ENCODE results near the gene ROBO1. TPM values are rescaled to one million over a fixed set of nuclear protein-coding genes. Genes with fewer than 3 reads are reported as not detected.

Gene ROBO1
- total and polyA plus RNA-seq, 2 of the 13 experiments (the other 11 are each of a cell fraction or from before 2014, with no cell fraction given) = 52.2 to 71.0 TPM

- Histone ChIP-seq H2AFZ (ENCODE audit: low read length) (no peak overlapping the region), H3K9me3 (ENCODE audit: low read length) (no peaks in the 10 kb centered on the region), H3K79me2 (ENCODE audit: insufficient read depth, low read length) (no peaks in the 10 kb centered on the region), H3K27me3 (ENCODE audit: control insufficient read depth in 1 of 2, insufficient read depth in 2 of 2, low read length in 2 of 2) (no peaks in the 10 kb centered on the region; a peak in 1 of 5 replicates), H3K36me3 (replicated peaks in 1 of 2; ENCODE audit: control insufficient read depth in 1 of 2, insufficient read depth in 2 of 2, low read length in 2 of 2) (no peaks in the 10 kb centered on the region), H3K4me1 (ENCODE audit: insufficient read depth, low read length) (no peaks in the 10 kb centered on the region), H3K9ac (ENCODE audit: insufficient read depth, low read depth, low read length) (no peak overlapping the region), H3K27ac (ENCODE audit: extremely low read length, insufficient read depth, low read length) (no peak overlapping the region), H3K4me3 (replicated peaks in 1 of 3; ENCODE audit: insufficient read depth in 1 of 3, low read depth in 2 of 3, low read length in 3 of 3) (no peak overlapping the region), H3K4me2 (ENCODE audit: low read depth, low read length) (no peak overlapping the region), H4K20me1 (ENCODE audit: insufficient read depth, low read length) (no peaks in the 10 kb centered on the region)
- ATAC-seq = no peak
- DNase-seq (ENCODE audit: low spot score) = no peak
- POLR2A ChIA-PET = no interaction called here
- 9% methylated on average over 4 of the region's 5 CpGs for WGBS (ENCODE audit: low lambda C conversion rate)
- no peak for FAIRE-seq
- CTCF ChIA-PET (ENCODE audit: low intra/inter-chr PET ratio, low total read pairs) = no interaction called here
- in situ Hi-C loops (cut with HindIII; ENCODE audit: extremely low pct_ligation_motif_present, low pct_unique_long_range_greater_than_20kb) = no loop called here
- BruUV-seq (replicated peaks) = no TSS peak
- intact Hi-C loops (cut with micrococcal nuclease; ENCODE audit: unreplicated experiment) = no loop called here
- no peak for TF ChIP-seq ZNF414 (CRISPR knock-in tag; IDR thresholded peaks at IDR 0.05)
- no peak for TF ChIP-seq ZNF598 (CRISPR knock-in tag; IDR thresholded peaks at IDR 0.05; ENCODE audit: borderline replicate concordance)
- no peak for TF ChIP-seq UBTF (CRISPR knock-in tag; IDR thresholded peaks at IDR 0.05)
- TF ChIP-seq IKZF5 (CRISPR knock-in tag; IDR thresholded peaks at IDR 0.05) = no peak
- TF ChIP-seq CERS6 (CRISPR knock-in tag; IDR thresholded peaks at IDR 0.05) = no peak
- no peak for TF ChIP-seq ATF1 (CRISPR knock-in tag; IDR thresholded peaks at IDR 0.05)
- no peak for TF ChIP-seq ZNF329 (CRISPR knock-in tag; IDR thresholded peaks at IDR 0.05; ENCODE audit: low read depth)
- TF ChIP-seq NKX3-1 (CRISPR knock-in tag; IDR thresholded peaks at IDR 0.05) = no peak
- no peak for TF ChIP-seq NCOR1 (IDR thresholded peaks at IDR 0.05; ENCODE audit: borderline replicate concordance, low read length)
- no peak for TF ChIP-seq DMTF1 (CRISPR knock-in tag; IDR thresholded peaks at IDR 0.05)
- TF ChIP-seq MAZ (IDR thresholded peaks at IDR 0.05; ENCODE audit: borderline replicate concordance, low read depth, low read length) = no peak
- TF ChIP-seq MAZ (CRISPR knock-in tag; IDR thresholded peaks at IDR 0.05; ENCODE audit: low read depth) = no peak
- TF ChIP-seq PRDM15 (CRISPR knock-in tag; IDR thresholded peaks at IDR 0.05) = no peak
- no peak for TF ChIP-seq ZNF557 (CRISPR knock-in tag; IDR thresholded peaks at IDR 0.05)
These were observed 5.5 kb upstream of the ROBO1 start for GRCh38 chr3:79773291-79773690.
